HG03565 (cell line): ENCODE measurements around the gene HAUS5.
"Not testable (repeated sequence)": the region's sequence is repeated elsewhere in the genome, so short reads cannot be mapped to it uniquely, and the experiment has no call there.

Experiments used
- ATAC-seq: cut with Tn5 transposase; IDR thresholded peaks from one replicate; pipeline ENCODE4 v1.9.1; 2021; ENCODE audit warnings: mild to moderate bottlenecking, moderate library complexity; ENCODE audit not compliant: unreplicated experiment

The HAUS5 gene

DNA sequence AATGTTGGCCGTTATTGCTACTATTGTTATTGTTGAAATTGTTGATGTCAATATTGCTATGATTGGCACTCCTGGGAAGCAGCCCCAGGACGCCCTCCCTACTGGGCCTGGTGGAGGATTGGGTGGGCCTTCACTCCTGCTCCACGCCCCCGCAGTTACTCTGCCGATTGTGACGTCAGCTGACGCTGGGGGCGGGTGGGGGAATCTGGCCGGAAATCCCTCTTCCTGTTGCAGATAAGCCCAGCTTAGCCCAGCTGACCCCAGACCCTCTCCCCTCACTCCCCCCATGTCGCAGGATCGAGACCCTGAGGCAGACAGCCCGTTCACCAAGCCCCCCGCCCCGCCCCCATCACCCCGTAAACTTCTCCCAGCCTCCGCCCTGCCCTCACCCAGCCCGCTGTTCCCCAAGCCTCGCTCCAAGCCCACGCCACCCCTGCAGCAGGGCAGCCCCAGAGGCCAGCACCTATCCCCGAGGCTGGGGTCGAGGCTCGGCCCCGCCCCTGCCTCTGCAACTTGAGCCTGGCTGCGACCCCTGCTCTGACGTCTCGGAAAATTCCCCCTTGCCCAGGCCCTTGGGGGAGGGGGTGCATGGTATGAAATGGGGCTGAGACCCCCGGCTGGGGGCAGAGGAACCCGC lies 29.1 kb downstream of the HAUS5 start, which contains the start of gene ETV2:
ETV2 (plus strand) TSS at position 231 of the 637 bp plus-strand sequence. CDS start 716 bp downstream, outside the sequence.
- ATAC-seq: no peak

- no peak for ATAC-seq
Observed at GRCh38 chr19:35642312-35642711, 29.8 kb downstream of the HAUS5 start.

GRCh38 chr19:35642798-35643254 lies 30.3 kb downstream of the HAUS5 start:
- no peak for ATAC-seq

- no peak for ATAC-seq
Observed at GRCh38 chr19:35643255-35644205, 31.0 kb downstream of the HAUS5 start.

GRCh38 chr19:35644206-35644986 lies 31.9 kb downstream of the HAUS5 start:
- ATAC-seq: peak; percentile 50

GRCh38 chr19:35644987-35645679 lies 32.6 kb downstream of the HAUS5 start:
- ATAC-seq: no peak

GRCh38 chr19:35645680-35646511 lies 33.4 kb downstream of the HAUS5 start:
- no peak for ATAC-seq

DNA sequence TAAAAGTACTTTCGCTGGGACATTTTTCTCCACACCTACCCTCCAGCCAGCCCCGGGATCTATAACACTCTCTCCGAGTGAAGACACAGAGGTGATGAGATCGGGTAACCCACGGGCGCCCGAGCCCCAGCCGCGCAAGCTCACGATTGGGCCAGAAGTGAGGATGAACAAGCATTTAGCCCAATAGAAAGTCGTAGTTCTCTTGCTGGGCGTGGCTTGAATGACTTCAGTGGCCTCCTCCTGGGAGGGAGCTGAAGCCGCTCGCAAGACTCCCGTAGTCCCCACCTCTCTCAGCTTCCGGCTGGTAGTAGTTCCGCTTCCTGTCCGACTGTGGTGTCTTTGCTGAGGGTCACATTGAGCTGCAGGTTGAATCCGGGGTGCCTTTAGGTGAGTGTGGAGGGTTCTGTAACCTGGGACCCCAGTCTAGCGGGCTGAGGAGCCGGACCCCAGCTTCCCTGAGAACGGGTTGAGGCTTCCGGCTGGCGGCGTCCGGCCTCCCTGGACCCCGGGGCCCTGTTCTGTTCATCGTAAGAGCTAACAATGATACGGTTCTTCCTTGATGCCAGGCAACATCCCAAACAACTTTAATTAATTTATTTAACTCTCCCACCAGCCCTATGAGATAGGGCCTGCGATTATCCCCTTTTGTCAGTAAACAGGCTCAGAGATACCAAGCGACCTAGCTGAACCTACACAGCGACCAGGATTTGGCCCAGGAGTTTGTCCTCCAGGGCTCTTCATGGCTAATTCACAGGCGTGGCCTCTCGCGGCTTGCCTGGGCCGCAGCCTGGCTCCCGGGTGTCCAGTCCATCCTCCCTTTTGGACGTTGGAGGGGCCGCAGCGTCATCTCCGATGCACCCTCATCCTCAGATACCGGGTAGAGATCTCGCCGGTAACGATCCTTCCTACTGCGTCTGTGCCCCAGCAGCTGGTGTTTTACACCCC lies 35.8 kb downstream of the HAUS5 start, which contains the start of gene COX6B1:
COX6B1 (plus strand) TSS at position 307 of the 945 bp plus-strand sequence. CDS start 2,921 bp downstream, outside the sequence.
- peak; percentile 63 for ATAC-seq

DNA sequence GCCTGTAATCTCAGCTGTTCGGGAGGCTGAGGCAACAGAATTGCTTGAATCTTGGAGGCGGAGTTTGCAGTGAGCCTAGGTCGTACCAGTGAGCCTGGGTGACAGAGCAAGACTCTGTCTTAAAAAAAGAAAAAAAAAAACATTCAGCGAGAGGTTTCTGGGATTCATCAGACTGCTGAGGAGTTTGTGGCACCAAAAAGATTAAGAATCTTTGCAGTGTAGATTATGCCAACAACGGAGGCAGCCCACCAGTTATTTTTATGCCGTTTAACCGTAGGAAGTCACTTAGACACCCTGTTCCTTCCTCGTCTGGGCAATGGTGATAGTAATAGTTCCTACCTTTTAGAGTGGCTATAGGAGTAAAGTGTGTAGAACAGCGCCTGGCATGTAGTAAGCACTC lies 38.0 kb downstream of the HAUS5 start:
- no peak for ATAC-seq

GRCh38 chr19:35654828-35655227 lies 42.3 kb downstream of the HAUS5 start:
- ATAC-seq: not testable (repeated sequence)

DNA sequence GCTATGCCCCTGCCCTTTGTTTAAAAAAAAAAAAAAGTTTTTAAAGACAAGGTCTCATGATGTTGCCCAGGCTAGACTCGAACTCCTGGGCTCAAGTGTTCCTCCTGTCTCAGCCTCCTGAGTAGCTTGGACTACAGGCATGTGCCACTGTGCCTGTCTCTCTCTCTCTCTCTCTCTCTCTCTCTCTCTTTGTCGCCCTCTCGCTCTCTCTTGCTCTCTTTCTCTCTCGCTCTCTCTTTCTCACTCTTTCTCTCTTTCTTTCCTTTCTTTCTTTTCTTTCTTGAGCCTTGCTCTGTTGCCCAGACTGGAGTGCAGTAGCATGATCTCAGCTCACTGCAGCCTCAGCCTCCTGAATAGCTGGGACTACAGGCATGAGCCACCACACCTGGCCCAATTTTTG lies 43.1 kb downstream of the HAUS5 start:
- no peak for ATAC-seq

DNA sequence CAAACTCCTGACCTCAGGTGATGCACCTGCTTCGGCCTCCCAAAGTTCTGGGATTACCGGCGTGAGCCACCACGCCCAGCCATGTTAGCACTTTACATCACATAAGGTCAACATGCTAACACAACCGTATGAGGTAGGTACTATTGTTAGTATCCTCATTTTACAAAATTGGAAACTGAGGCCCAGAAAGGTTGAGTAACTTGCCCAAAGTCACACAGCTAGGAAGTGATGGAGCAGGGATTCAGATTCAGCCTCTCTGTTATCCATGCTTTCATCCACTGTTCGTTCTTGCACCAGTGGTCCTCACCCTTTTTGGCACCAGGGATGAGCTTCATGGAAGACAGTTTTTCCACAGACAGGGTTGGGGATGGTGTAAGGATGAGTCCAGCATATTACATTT lies 44.2 kb downstream of the HAUS5 start:
- no peak for ATAC-seq

DNA sequence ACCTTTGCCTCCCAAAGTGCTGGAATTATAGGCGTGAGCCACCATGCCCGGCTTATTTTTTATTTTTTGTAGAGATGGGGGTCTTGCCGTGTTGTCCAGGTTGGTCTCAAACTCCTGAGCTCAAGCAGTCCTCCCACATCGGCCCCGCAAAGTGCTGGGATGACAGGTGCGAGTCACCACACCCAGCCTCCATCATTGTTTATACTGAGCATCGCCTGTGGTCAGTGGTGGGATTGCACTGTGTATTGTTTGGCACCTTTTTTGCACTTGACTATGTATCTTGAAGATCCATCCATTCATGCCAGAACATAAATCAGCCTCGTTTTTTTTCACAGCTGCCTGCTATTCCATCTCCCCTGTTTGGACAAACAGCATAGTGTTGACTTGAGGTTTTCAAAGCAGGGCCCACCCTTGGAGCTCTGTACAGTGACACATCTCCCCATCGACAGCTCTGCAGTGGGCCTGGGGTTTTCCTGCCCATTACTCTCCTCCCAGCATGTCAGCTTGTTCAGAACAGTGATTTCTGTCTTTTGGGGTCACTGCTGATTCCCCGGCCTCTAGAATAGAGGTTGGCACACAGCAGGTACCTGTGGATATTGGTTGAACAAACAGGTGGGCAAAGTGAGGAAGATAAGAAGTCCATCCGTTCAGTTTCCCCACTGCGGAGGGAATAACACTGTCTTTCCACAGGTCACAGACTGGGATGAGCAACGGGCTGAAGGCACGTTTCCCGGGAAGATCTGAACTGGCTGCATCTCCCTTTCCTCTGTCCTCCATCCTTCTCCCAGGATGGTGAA lies 45.6 kb downstream of the HAUS5 start:
- ATAC-seq: no peak

- no peak for ATAC-seq
Observed at GRCh38 chr19:35661995-35662340, 49.4 kb downstream of the HAUS5 start.

GRCh38 chr19:35663981-35664380 lies 51.4 kb downstream of the HAUS5 start:
- ATAC-seq: no peak

DNA sequence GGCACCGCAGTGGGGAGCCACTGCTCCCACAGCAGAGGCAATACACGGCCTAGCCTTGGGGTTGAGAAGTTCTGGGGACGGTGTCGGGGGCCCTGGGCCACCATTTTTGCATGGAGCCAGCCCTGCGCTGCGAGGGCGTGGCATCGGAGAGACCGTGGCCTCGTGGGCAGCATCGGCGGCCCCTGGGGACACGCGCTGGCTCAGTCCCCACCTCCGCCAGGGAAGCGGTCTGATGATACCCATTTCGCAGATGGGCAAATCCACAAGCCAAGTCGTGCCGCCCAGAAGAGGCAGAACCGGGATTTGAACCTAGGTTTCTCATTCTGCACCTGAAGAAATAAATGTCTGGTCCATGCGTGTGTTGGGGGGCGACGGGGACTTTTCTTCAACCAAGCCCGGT lies 52.6 kb downstream of the HAUS5 start:
- ATAC-seq: no peak

DNA sequence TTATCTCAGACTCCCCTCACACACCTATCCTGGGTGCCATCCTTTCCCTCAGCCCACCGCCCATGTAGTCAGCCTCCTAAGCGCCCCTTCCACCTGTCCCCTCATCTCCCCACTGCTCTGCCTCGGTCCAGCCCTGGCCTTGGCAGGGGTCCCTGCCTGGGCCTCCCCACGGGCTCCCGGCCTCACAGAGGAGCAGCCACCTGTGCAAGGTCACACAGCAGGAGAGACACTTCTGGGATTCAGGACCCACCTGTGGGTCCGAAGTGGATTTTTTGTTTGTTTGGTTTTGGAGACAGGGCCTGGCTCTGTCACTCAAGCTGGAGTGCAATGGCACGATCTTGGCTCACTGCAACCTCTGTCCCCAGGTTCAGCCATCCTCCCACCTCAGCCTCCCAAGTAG lies 53.1 kb downstream of the HAUS5 start:
- ATAC-seq: no peak
